Activated naive CD4-positive, alpha-beta T cell treated with anti-CD3 and anti-CD28 coated beads, Interleukin-2, amount 50 U/mL, for 24 hours (primary cell): ENCODE results near the gene COMTD1.
"Not testable (repeated sequence)": the region's sequence is repeated elsewhere in the genome, so short reads cannot be mapped to it uniquely, and the experiment has no call there.

Experiments used
- H3K27ac Mint-ChIP-seq: one replicate; pipeline ENCODE4 v1.8.0; 2021; ENCODE audit warnings: mild to moderate bottlenecking, mixed read lengths
- H3K27me3 Mint-ChIP-seq: one replicate; pipeline ENCODE4 v1.8.0; 2021; ENCODE audit warnings: mixed read lengths
- H3K36me3 Mint-ChIP-seq: one replicate; pipeline ENCODE4 v1.8.0; 2021; ENCODE audit warnings: mixed read lengths
- H3K4me1 Mint-ChIP-seq: one replicate; pipeline ENCODE4 v1.8.0; 2021; ENCODE audit warnings: mixed read lengths
- H3K4me3 Mint-ChIP-seq: one replicate; pipeline ENCODE4 v1.8.0; 2021; ENCODE audit warnings: mild to moderate bottlenecking, mixed read lengths
- H3K9me3 Mint-ChIP-seq: one replicate; pipeline ENCODE4 v1.8.0; 2021; ENCODE audit warnings: mixed read lengths

The COMTD1 gene

DNA sequence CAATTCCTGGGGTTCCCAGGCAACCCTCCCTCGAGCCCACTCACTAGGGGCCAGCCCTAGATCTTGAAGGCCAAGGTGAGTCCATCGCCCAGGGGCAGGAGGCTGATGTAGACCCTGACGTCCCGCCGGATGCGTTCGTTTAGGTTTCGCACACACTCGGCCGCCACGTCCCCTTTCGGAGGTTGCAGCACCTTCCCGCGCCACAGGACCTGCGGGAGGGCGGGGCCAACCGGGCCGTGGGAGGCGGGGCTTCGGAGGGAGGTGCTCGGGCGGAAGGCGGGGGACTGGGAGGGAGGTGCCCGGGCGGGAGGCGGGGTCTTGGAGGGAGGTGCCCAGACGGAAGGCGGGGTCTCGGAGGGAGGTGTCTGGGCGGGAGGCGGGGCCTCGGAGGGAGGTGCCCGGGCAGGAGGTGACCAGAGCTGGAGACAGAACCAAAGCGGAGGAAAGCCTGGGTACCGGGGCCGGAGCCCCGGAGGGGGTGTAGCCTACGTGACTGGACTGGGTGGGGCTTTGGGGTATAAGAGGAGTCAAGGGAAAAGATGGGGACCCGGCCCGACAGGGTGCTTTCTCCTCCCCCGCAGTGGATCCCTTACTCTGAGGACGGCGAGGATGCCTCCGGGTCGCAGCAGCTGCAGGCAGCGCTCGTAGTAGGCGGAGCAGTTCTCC lies 1.6 kb downstream of the COMTD1 start:
- H3K4me3 Mint-ChIP-seq = peak overlapping the region; percentile 60
- peaks cover 34% of the 10 kb centered on the region for H3K4me1 Mint-ChIP-seq
- no peaks in the 10 kb centered on the region for H3K27me3 Mint-ChIP-seq
- H3K27ac Mint-ChIP-seq = peak overlapping the region; percentile 12
- H3K9me3 Mint-ChIP-seq = no peaks in the 10 kb centered on the region
- H3K36me3 Mint-ChIP-seq = peaks cover 8% of the 10 kb centered on the region

- Mint-ChIP-seq H3K4me1 (peaks cover 40% of the 10 kb centered on the region), H3K4me3 (peak overlapping the region; percentile 60), H3K27ac (peak overlapping the region; percentile 66), H3K36me3 (peaks cover 9% of the 10 kb centered on the region), H3K9me3 (no peaks in the 10 kb centered on the region), H3K27me3 (no peaks in the 10 kb centered on the region)
These were observed 2.2 kb downstream of the COMTD1 start for GRCh38 chr10:75233444-75234016.

DNA sequence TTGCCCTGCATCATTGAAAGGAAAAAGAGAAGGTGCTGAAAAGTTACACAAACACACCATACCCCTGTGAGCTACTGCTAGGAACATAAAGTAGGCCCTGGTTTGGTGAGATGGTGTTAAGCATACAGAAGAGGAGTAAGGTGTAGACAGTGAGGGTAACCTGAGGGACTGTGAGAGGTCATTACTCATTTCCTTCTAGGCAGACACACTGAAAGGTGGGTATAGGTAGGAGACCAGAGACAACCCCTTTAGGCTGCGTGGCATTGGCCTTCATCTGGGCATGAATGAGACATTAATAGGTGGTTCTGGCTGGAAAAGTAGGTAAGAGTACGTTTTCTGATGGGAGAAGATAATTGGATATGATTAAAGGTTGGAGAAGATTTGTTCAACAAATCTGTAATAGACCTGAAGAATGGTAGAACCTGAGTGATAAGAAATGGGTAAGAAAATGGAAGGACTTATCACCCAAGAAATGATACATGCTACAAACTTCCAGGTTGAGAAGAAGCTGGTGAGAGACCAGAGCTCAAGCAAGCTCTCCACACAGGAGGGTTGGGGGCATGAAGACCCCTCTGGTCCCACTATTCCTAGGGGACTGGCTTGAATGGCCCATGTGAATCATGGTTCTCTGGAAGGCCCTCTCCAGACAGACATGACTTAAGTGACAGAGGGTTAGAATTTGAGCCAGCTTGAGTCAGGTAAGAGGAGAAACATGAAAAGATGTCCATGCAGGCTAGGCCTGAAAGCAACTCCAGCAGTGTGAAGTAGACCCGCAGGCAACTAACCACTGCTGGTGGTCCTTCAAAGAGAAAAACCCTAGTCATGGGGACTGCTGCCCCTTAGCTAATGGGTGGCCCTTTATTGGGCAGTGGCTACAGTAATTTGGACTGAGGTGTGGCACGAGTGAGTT lies 3.8 kb downstream of the COMTD1 start:
- H3K36me3 Mint-ChIP-seq = peaks cover 9% of the 10 kb centered on the region
- H3K4me1 Mint-ChIP-seq = peaks cover 46% of the 10 kb centered on the region
- H3K4me3 Mint-ChIP-seq = no peak overlapping the region
- peak overlapping the region; percentile 74 for H3K27ac Mint-ChIP-seq
- no peaks in the 10 kb centered on the region for H3K9me3 Mint-ChIP-seq
- no peaks in the 10 kb centered on the region for H3K27me3 Mint-ChIP-seq

DNA sequence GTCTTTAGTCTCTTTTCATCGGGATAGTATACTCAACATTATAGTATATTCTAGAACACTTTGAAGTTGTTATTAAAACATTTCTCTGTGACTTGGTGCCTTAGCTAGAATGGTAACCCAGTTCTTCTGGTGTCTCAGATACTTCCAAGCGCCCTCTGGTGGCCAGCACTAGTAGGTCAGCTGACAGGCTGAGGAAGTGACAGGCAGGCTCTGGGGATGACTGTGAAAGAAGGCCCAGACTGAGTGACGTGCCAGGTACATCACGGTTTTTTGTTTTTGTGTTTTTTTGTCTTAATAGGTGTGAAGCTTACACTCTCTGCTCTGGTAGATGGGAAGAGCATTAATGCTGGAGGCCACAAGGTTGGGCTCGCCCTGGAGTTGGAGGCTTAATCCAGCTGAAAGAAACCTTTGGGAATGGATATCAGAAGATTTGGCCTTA lies 5.1 kb downstream of the COMTD1 start:
- H3K9me3 Mint-ChIP-seq = no peaks in the 10 kb centered on the region
- peak overlapping the region; percentile 45 for H3K4me3 Mint-ChIP-seq
- H3K4me1 Mint-ChIP-seq = peaks cover 51% of the 10 kb centered on the region
- peak overlapping the region; percentile 96 for H3K27ac Mint-ChIP-seq
- no peaks in the 10 kb centered on the region for H3K27me3 Mint-ChIP-seq
- H3K36me3 Mint-ChIP-seq = peaks cover 9% of the 10 kb centered on the region

- Mint-ChIP-seq H3K9me3 (no peaks in the 10 kb centered on the region), H3K4me3 (no peak overlapping the region), H3K4me1 (peaks cover 57% of the 10 kb centered on the region), H3K36me3 (peaks cover 10% of the 10 kb centered on the region), H3K27me3 (no peaks in the 10 kb centered on the region), H3K27ac (no peak overlapping the region)
These were observed 5.8 kb downstream of the COMTD1 start for GRCh38 chr10:75229971-75230370.

DNA sequence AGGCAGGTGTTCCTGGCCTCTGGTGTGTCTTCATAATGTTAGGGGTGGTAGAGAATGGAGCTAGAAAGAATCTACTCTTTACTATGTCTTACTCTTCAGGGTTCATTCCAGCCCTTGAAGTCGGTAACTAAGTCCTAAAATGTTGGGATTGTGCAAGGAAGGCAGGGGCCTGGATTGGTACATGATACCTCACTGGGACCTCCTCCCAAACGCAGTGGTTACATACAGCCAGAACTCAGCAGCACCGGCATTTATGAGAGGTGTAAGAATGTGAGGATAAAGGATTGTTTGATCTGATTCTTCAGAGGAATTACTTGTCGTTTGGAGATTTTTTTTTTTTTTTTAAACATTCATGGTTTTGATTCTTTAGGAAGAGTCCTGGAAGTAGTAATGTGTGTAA lies 6.9 kb downstream of the COMTD1 start:
- peak overlapping the region; percentile 82 for H3K27ac Mint-ChIP-seq
- H3K4me3 Mint-ChIP-seq = no peak overlapping the region
- H3K27me3 Mint-ChIP-seq = no peaks in the 10 kb centered on the region
- H3K4me1 Mint-ChIP-seq = peaks cover 69% of the 10 kb centered on the region
- no peaks in the 10 kb centered on the region for H3K9me3 Mint-ChIP-seq
- peaks cover 12% of the 10 kb centered on the region for H3K36me3 Mint-ChIP-seq

GRCh38 chr10:75228278-75228677 lies 7.5 kb downstream of the COMTD1 start:
- Mint-ChIP-seq H3K4me3 (no peak overlapping the region), H3K9me3 (no peaks in the 10 kb centered on the region), H3K27me3 (no peaks in the 10 kb centered on the region), H3K27ac (peak overlapping the region; percentile 82), H3K36me3 (peaks cover 12% of the 10 kb centered on the region), H3K4me1 (peaks cover 70% of the 10 kb centered on the region)

DNA sequence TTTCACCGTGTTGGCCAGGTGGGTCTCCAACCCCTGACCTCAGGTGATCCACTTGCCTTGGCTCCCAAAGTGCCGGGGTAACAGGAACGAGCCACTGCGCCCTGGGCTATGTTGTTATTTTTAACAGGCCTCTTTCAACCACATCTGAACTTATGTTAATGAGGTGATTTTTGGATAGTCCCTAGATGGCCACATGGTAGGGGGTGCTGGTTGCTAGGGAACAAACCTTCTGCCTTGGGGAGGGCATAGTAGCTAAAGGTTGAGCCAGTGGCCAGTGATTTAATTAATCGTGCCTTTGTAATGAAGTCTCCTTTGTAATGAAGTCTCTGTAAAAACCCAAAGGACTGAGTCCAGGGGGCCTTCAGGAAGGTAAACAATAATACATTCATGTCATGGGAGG lies 9.1 kb downstream of the COMTD1 start:
- Mint-ChIP-seq H3K9me3 (no peaks in the 10 kb centered on the region), H3K27ac (no peak overlapping the region), H3K27me3 (no peaks in the 10 kb centered on the region), H3K36me3 (peaks cover 9% of the 10 kb centered on the region), H3K4me1 (peaks cover 77% of the 10 kb centered on the region), H3K4me3 (no peak overlapping the region)

DNA sequence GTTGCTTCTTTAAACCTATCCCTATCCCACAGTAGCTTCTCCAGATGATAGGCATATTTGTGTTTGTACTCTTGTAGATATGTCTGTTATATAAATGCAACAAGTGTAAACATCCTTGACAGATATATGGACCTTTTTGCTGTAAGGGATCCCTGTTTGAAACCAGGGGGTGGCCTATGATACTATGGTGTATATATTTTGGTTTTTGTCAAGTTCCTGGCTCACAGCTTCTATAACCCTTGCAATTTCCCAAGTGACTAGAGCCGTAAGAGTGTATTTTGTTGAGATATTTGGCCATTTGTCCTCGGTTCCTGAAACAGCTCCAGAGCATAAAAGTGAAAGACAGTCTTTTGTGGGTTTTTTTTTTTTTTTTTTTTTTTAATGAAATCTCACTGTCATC lies 9.7 kb downstream of the COMTD1 start:
- H3K4me3 Mint-ChIP-seq = no peak overlapping the region
- no peaks in the 10 kb centered on the region for H3K27me3 Mint-ChIP-seq
- H3K9me3 Mint-ChIP-seq = no peaks in the 10 kb centered on the region
- H3K27ac Mint-ChIP-seq = no peak overlapping the region
- H3K4me1 Mint-ChIP-seq = peaks cover 72% of the 10 kb centered on the region
- H3K36me3 Mint-ChIP-seq = peaks cover 11% of the 10 kb centered on the region

- Mint-ChIP-seq H3K27ac (peak overlapping the region; percentile 62), H3K9me3 (no peaks in the 10 kb centered on the region), H3K4me1 (peaks cover 63% of the 10 kb centered on the region), H3K27me3 (no peaks in the 10 kb centered on the region), H3K36me3 (peaks cover 11% of the 10 kb centered on the region), H3K4me3 (no peak overlapping the region)
These were observed 12.2 kb downstream of the COMTD1 start for GRCh38 chr10:75223507-75223906.

DNA sequence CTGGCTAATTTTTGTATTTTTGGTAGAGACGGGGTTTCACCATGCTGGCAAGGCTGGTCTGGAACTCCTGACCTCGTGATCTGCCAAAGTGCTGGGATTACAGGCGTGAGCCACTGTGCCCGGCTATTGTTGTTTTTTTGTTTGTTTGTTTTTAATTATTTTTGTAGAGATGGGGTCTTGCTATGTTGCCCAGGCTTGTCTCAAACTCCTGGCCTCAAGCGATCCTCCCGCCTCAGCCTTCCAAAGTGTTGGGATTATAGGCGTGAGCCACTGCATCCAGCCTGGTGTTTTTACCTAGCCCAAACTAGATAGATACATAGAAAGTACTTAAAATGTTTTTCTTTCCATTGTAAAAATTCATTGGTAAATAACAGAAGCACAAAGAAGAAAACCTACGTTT lies 14.3 kb downstream of the COMTD1 start:
- not testable (repeated sequence) for H3K4me3 Mint-ChIP-seq, H3K27me3 Mint-ChIP-seq, H3K9me3 Mint-ChIP-seq
- Mint-ChIP-seq H3K27ac (peak overlapping the region; percentile 65), H3K36me3 (peaks cover 12% of the 10 kb centered on the region), H3K4me1 (peaks cover 58% of the 10 kb centered on the region)

GRCh38 chr10:75220274-75220673 lies 15.5 kb downstream of the COMTD1 start:
- peaks cover 15% of the 10 kb centered on the region for H3K36me3 Mint-ChIP-seq
- H3K4me3 Mint-ChIP-seq = no peak overlapping the region
- H3K4me1 Mint-ChIP-seq = peaks cover 54% of the 10 kb centered on the region
- H3K9me3 Mint-ChIP-seq = no peaks in the 10 kb centered on the region
- H3K27ac Mint-ChIP-seq = peak overlapping the region; percentile 5
- H3K27me3 Mint-ChIP-seq = no peaks in the 10 kb centered on the region

GRCh38 chr10:75212343-75212742 lies 23.4 kb downstream of the COMTD1 start:
- peaks cover 39% of the 10 kb centered on the region for H3K4me1 Mint-ChIP-seq
- H3K27me3 Mint-ChIP-seq = no peaks in the 10 kb centered on the region
- H3K9me3 Mint-ChIP-seq = no peaks in the 10 kb centered on the region
- H3K4me3 Mint-ChIP-seq = peak overlapping the region; percentile 96
- H3K36me3 Mint-ChIP-seq = peaks cover 18% of the 10 kb centered on the region
- peak overlapping the region; percentile 17 for H3K27ac Mint-ChIP-seq

GRCh38 chr10:75211007-75211691 lies 24.6 kb downstream of the COMTD1 start:
- Mint-ChIP-seq H3K36me3 (peaks cover 16% of the 10 kb centered on the region), H3K27me3 (no peaks in the 10 kb centered on the region), H3K9me3 (no peaks in the 10 kb centered on the region), H3K27ac (peak overlapping the region; percentile 100), H3K4me3 (peak overlapping the region; percentile 96), H3K4me1 (peaks cover 32% of the 10 kb centered on the region)

GRCh38 chr10:75210282-75211006 lies 25.3 kb downstream of the COMTD1 start, which contains the start of gene VDAC2:
Gene VDAC2 (plus strand): TSS chr10:75210796. CDS start chr10:75211159, 363 bp downstream.
- Mint-ChIP-seq H3K36me3 (peaks cover 13% of the 10 kb centered on the region), H3K4me3 (peak within 1 kb of the TSS; percentile 96), H3K27me3 (no peaks in the 10 kb centered on the region), H3K9me3 (no peaks in the 10 kb centered on the region), H3K4me1 (peaks cover 27% of the 10 kb centered on the region), H3K27ac (peak within 1 kb of the TSS; percentile 100)
